Hypothalamus (tissue), 51 donors: ENCODE results near the gene FADS1.

Source experiments
- DNase-seq, 51 donors: peaks; one replicate each; lab custom pipeline; 2025; lab: John Stamatoyannopoulos, UW

The FADS1 gene

GRCh38 chr11:61766353-61766841, 50.4 kb downstream of the FADS1 start:
- no peak for DNase-seq

GRCh38 chr11:61765550-61766253, 51.1 kb downstream of the FADS1 start:
- no peak for DNase-seq

GRCh38 chr11:61764606-61765260, 52.1 kb downstream of the FADS1 start:
- no peak for DNase-seq

- no peak for DNase-seq
Measured at GRCh38 chr11:61763930-61764605, 52.7 kb downstream of the FADS1 start.

- no peak for DNase-seq
Measured at GRCh38 chr11:61762798-61763197, 54.0 kb downstream of the FADS1 start.

- DNase-seq = no peak
Measured at GRCh38 chr11:61762223-61762615, 54.6 kb downstream of the FADS1 start.

- peak in 2 of 51 donors; percentile 40 to 51 for DNase-seq
Measured at GRCh38 chr11:61761440-61762222, 55.2 kb downstream of the FADS1 start.

GRCh38 chr11:61760946-61761345, 55.9 kb downstream of the FADS1 start:
- DNase-seq = peak in 50 of 51 donors; percentile 14 to 93 (median 75)

GRCh38 chr11:61757213-61757862, 59.5 kb downstream of the FADS1 start:
- DNase-seq = peak in 16 of 51 donors; percentile 8 to 48 (median 34)

- peak in 2 of 51 donors; percentile 31 to 51 for DNase-seq
Measured at GRCh38 chr11:61756452-61757212, 60.2 kb downstream of the FADS1 start.

- no peak for DNase-seq
Measured at GRCh38 chr11:61756147-61756451, 60.7 kb downstream of the FADS1 start.

- peak in 1 of 51 donors; percentile 23 for DNase-seq
Measured at GRCh38 chr11:61754534-61755482, 62.0 kb downstream of the FADS1 start.

GRCh38 chr11:61753672-61754071, 63.1 kb downstream of the FADS1 start:
- DNase-seq = peak in 1 of 51 donors; percentile 17

GRCh38 chr11:61752925-61753521, 63.8 kb downstream of the FADS1 start:
- no peak for DNase-seq

GRCh38 chr11:61752117-61752924, 64.5 kb downstream of the FADS1 start, which contains the start of gene MYRF:
MYRF (plus strand) TSS chr11:61752636; CDS start chr11:61752745, 109 bp downstream.
- peak in 37 of 51 donors; percentile 10 to 82 (median 47) for DNase-seq

- no peak for DNase-seq
Measured at GRCh38 chr11:61751384-61751783, 65.4 kb downstream of the FADS1 start.
